B cell (primary cell): ENCODE results near the gene PLXNA1. TPM values are rescaled to one million over a fixed set of nuclear protein-coding genes. Genes with fewer than 3 reads are reported as not detected.

ENCODE experiments used
- ATAC-seq: fragments of 200-7000 bp; cut with Tn5 transposase; one replicate; pipeline ENCODE4 v1.10.0; 2021; ENCODE audit warnings: low read depth, mild to moderate bottlenecking, moderate number of reproducible peaks, moderate library complexity
- CTCF ChIA-PET: fragments of 350-600 bp; sonication (Branson Sonifier 250); formaldehyde crosslinking; loops from one replicate; lab custom pipeline; 2021; ENCODE audit warnings: antibody characterized with exemption, inconsistent platforms; lab: Charles Lee
- POLR2A ChIA-PET: fragments of 350-600 bp; sonication (Branson Sonifier 250); formaldehyde crosslinking; loops from one replicate; lab custom pipeline; 2021; ENCODE audit warnings: antibody characterized with exemption; lab: Charles Lee
- DNase-seq: peaks from one replicate; pipeline ENCODE4 v3.0.0; 2013
- H2AFZ ChIP-seq: 2 replicates; pipeline ENCODE4 v1.6.1; 2012; ENCODE audit warnings: mild to moderate bottlenecking, low read depth, low read length; ENCODE audit not compliant: insufficient read depth, poor library complexity, severe bottlenecking
- H3K27ac ChIP-seq, 2 donors: 1 replicate in 1 of 2; 2 replicates in 1 of 2; pipeline ENCODE4 v1.5.1; 2012 to 2013; ENCODE audit warnings: low read length in 2 of 2, mild to moderate bottlenecking in 2 of 2, moderate library complexity in 1 of 2
- H3K27me3 ChIP-seq, 4 experiments: fragments of 200-600 bp in 1 of 4; sonication (generic) in 1 of 4; replicated peaks in 1 of 4; 1 replicate in 2 of 4; 2 replicates in 2 of 4; pipeline versions ENCODE4 v1.6.1 to v1.7.0; 2013 to 2016; ENCODE audit warnings: low read length in 3 of 4, mild to moderate bottlenecking in 2 of 4, mixed read lengths in 1 of 4, moderate library complexity in 1 of 4; ENCODE audit not compliant: insufficient read depth in 4 of 4, control insufficient read depth in 3 of 4; ENCODE audit errors: control extremely low read depth in 1 of 4
- H3K36me3 ChIP-seq, 2 experiments: replicated peaks in 1 of 2; 1 replicate in 1 of 2; 2 replicates in 1 of 2; pipeline versions ENCODE4 v1.6.1 to v1.7.1; 2013; ENCODE audit warnings: low read length in 1 of 2; ENCODE audit not compliant: insufficient read depth in 2 of 2, control insufficient read depth in 1 of 2; ENCODE audit errors: control extremely low read depth in 1 of 2, extremely low read depth in 1 of 2
- H3K4me1 ChIP-seq, 2 donors: fragments of 200-600 bp in 1 of 2; sonication (generic) in 1 of 2; 1 replicate in 1 of 2; 2 replicates in 1 of 2; pipeline versions ENCODE4 v1.5.1 to v1.6.1; 2013 to 2017; ENCODE audit warnings: low read length in 2 of 2; ENCODE audit not compliant: control insufficient read depth in 2 of 2, insufficient read depth in 2 of 2
- H3K4me2 ChIP-seq: replicated peaks from 2 replicates; pipeline ENCODE3; 2012; ENCODE audit warnings: mild to moderate bottlenecking, low read depth, low read length; ENCODE audit not compliant: poor library complexity, severe bottlenecking
- H3K4me3 ChIP-seq, 5 experiments: fragments of 200-600 bp in 1 of 5; sonication (generic) in 1 of 5; 1 replicate in 3 of 5; 2 replicates in 2 of 5; pipeline versions ENCODE4 v1.5.1 to v1.7.0; 2011 to 2016; ENCODE audit warnings: low read length in 4 of 5, mild to moderate bottlenecking in 4 of 5, low read depth in 2 of 5, control low read depth in 1 of 5, moderate library complexity in 1 of 5; ENCODE audit not compliant: insufficient read depth in 1 of 5; ENCODE audit errors: control extremely low read depth in 1 of 5, extremely low read depth in 1 of 5
- H3K79me2 ChIP-seq: fragments of 200-600 bp; sonication (generic); one replicate; pipeline ENCODE4 v1.6.0; 2016; ENCODE audit warnings: low read length; ENCODE audit not compliant: control insufficient read depth, insufficient read depth
- H3K9ac ChIP-seq: fragments of 200-600 bp; sonication (generic); 2 replicates; pipeline ENCODE4 v1.6.1; 2017; ENCODE audit warnings: mild to moderate bottlenecking, low read length, moderate library complexity
- H3K9me3 ChIP-seq, 3 donors: one replicate each; pipeline versions ENCODE4 v1.6.1 to v1.7.1; 2013; ENCODE audit warnings: low read length in 2 of 3; ENCODE audit not compliant: control insufficient read depth in 2 of 3, insufficient read depth in 1 of 3; ENCODE audit errors: control extremely low read depth in 1 of 3
- H4K20me1 ChIP-seq: 2 replicates; pipeline ENCODE4 v1.6.0; 2012; ENCODE audit warnings: mild to moderate bottlenecking, low read length; ENCODE audit not compliant: insufficient read depth, control insufficient read depth, poor library complexity, severe bottlenecking
- H3K27ac Mint-ChIP-seq: one replicate; pipeline ENCODE4 v1.8.0; 2021; ENCODE audit warnings: mixed read lengths
- H3K27me3 Mint-ChIP-seq: one replicate; pipeline ENCODE4 v1.8.0; 2021; ENCODE audit warnings: mixed read lengths
- H3K4me1 Mint-ChIP-seq: one replicate; pipeline ENCODE4 v1.8.0; 2021; ENCODE audit warnings: mixed read lengths
- H3K4me3 Mint-ChIP-seq: one replicate; pipeline ENCODE4 v1.8.0; 2021; ENCODE audit warnings: mixed read lengths
- H3K9me3 Mint-ChIP-seq: one replicate; pipeline ENCODE4 v1.8.0; 2022; ENCODE audit warnings: mixed read lengths; ENCODE audit not compliant: insufficient read depth
- CTCF ChIP-seq: fragments of 200-600 bp; IDR thresholded peaks from one replicate; pipeline ENCODE4 v1.8.0; 2022; ENCODE audit warnings: antibody characterized with exemption, mild to moderate bottlenecking
- EZH2 ChIP-seq: IDR thresholded peaks from 2 replicates; pipeline ENCODE4 v1.6.1; 2012; ENCODE audit warnings: borderline replicate concordance, low read depth, mild to moderate bottlenecking, moderate library complexity, low read length; ENCODE audit not compliant: insufficient read depth, poor library complexity, severe bottlenecking
- WGBS: methylation state at CpG from one replicate; pipeline ENCODE4 v1.1.5; 2013; ENCODE audit warnings: missing lambda C conversion rate; ENCODE audit not compliant: insufficient coverage; 5-methylcytosine and 5-hydroxymethylcytosine counted together
- intact Hi-C: fragments of 100-400 bp; cut with micrococcal nuclease; formaldehyde crosslinking; loops from one replicate; pipeline ENCODE4 v1.10.0; 2022
- polyA plus RNA-seq: library from polyadenylated mRNA; depleted of rRNA; stranded (reverse); fragments of >200 nt; gene quantifications from 2 replicates; pipeline ENCODE4 v1.2.3, GENCODE V29; 2012
- total RNA-seq, 2 donors: library from RNA; stranded (reverse); fragments of 120-200 nt in 1 of 2; gene quantifications; 1 replicate in 1 of 2; 2 replicates in 1 of 2; pipeline versions ENCODE4 v1.2.3 to v1.2.4, GENCODE V29; 2013 to 2022

PLXNA1 gene
- total and polyA plus RNA-seq, 2 donors (not counting 1 experiment from before 2014, with no cell fraction given), result 6.7 to 22.3 TPM

GRCh38 chr3:127026036-127026435 lies 43.1 kb downstream of the PLXNA1 start:
- H3K27ac ChIP-seq, result no peak overlapping the region
- no peak overlapping the region for H3K4me3 ChIP-seq
- no peaks in the 10 kb centered on the region for H3K79me2 ChIP-seq
- Mint-ChIP-seq H3K4me1 (no peaks in the 10 kb centered on the region), H3K27ac (no peak overlapping the region), H3K4me3 (no peak overlapping the region), H3K27me3 (no peaks in the 10 kb centered on the region), H3K9me3 (no peaks in the 10 kb centered on the region)
- H4K20me1 ChIP-seq, result no peaks in the 10 kb centered on the region
- DNase-seq, result no peak
- ATAC-seq, result no peak
- no peak overlapping the region for H3K9ac ChIP-seq
- no peak overlapping the region for H2AFZ ChIP-seq
- 86% methylated on average over 3 of the region's 5 CpGs for WGBS
- POLR2A ChIA-PET, result no interaction called here
- intact Hi-C loops, result no loop called here
- no peak overlapping the region for H3K4me2 ChIP-seq
- H3K36me3 ChIP-seq, result no peaks in the 10 kb centered on the region
- no peaks in the 10 kb centered on the region for H3K4me1 ChIP-seq
- TF ChIP-seq EZH2, result no peak
- no peak for TF ChIP-seq CTCF
- CTCF ChIA-PET, result no interaction called here
- H3K27me3 ChIP-seq, result no peaks in the 10 kb centered on the region
- H3K9me3 ChIP-seq, result no peaks in the 10 kb centered on the region

GRCh38 chr3:127026661-127027060 lies 43.7 kb downstream of the PLXNA1 start:
- no peak for DNase-seq
- H3K79me2 ChIP-seq, result no peaks in the 10 kb centered on the region
- CTCF ChIA-PET, result no interaction called here
- H3K4me2 ChIP-seq, result no peak overlapping the region
- no peak overlapping the region for H3K9ac ChIP-seq
- H3K27me3 Mint-ChIP-seq, result no peaks in the 10 kb centered on the region
- H3K4me1 Mint-ChIP-seq, result no peaks in the 10 kb centered on the region
- H3K4me3 Mint-ChIP-seq, result no peak overlapping the region
- no peak overlapping the region for H3K27ac ChIP-seq
- WGBS, result 99% methylated on average over 7 of the region's 7 CpGs
- H3K9me3 ChIP-seq, result no peaks in the 10 kb centered on the region
- H3K9me3 Mint-ChIP-seq, result no peaks in the 10 kb centered on the region
- H3K36me3 ChIP-seq, result no peaks in the 10 kb centered on the region
- TF ChIP-seq CTCF, result no peak
- no peak for TF ChIP-seq EZH2
- no peak overlapping the region for H3K4me3 ChIP-seq
- intact Hi-C loops, result no loop called here
- H2AFZ ChIP-seq, result no peak overlapping the region
- no peaks in the 10 kb centered on the region for H4K20me1 ChIP-seq
- no peaks in the 10 kb centered on the region for H3K4me1 ChIP-seq
- no peak overlapping the region for H3K27ac Mint-ChIP-seq
- POLR2A ChIA-PET, result no interaction called here
- H3K27me3 ChIP-seq, result no peaks in the 10 kb centered on the region
- ATAC-seq, result no peak
